Activated B cell treated with CpG ODN at 0.5 μM for 24 hours (primary cell): ENCODE measurements around the gene ARHGEF38. TPM values are rescaled to one million over a fixed set of nuclear protein-coding genes. Genes with fewer than 3 reads are reported as not detected.

ENCODE experiments used
- ATAC-seq: fragments of 200-7000 bp; cut with Tn5 transposase; one replicate; pipeline ENCODE4 v1.10.0; 2021; ENCODE audit warnings: low read depth, mild to moderate bottlenecking, moderate library complexity
- CTCF ChIA-PET: fragments of 350-600 bp; sonication (Branson Sonifier 250); formaldehyde crosslinking; loops from one replicate; lab custom pipeline; 2021; ENCODE audit warnings: antibody characterized with exemption; lab: Charles Lee
- POLR2A ChIA-PET: fragments of 350-600 bp; sonication (Branson Sonifier 250); formaldehyde crosslinking; loops from one replicate; lab custom pipeline; 2021; ENCODE audit warnings: antibody characterized with exemption; lab: Charles Lee
- DNase-seq: peaks from one replicate; pipeline ENCODE4 v3.0.0; 2022
- H3K27ac Mint-ChIP-seq: one replicate; pipeline ENCODE4 v1.8.0; 2020; ENCODE audit warnings: mixed read lengths
- H3K27me3 Mint-ChIP-seq: one replicate; pipeline ENCODE4 v1.8.0; 2021; ENCODE audit warnings: mixed read lengths
- H3K36me3 Mint-ChIP-seq: one replicate; pipeline ENCODE4 v1.8.0; 2021; ENCODE audit warnings: low read depth, mixed read lengths
- H3K4me1 Mint-ChIP-seq: one replicate; pipeline ENCODE4 v1.8.0; 2021; ENCODE audit warnings: mixed read lengths
- H3K4me3 Mint-ChIP-seq: one replicate; pipeline ENCODE4 v1.8.0; 2020; ENCODE audit warnings: mild to moderate bottlenecking, mixed read lengths
- H3K9me3 Mint-ChIP-seq: one replicate; pipeline ENCODE4 v1.8.0; 2020; ENCODE audit warnings: mixed read lengths
- CTCF ChIP-seq: fragments of 200-600 bp; IDR thresholded peaks from one replicate; pipeline ENCODE4 v1.8.0; 2022; ENCODE audit warnings: antibody characterized with exemption, mild to moderate bottlenecking
- intact Hi-C: fragments of 100-400 bp; cut with micrococcal nuclease; formaldehyde crosslinking; loops from one replicate; pipeline ENCODE4 v1.15.1; 2024
- total RNA-seq: library from RNA; stranded (reverse); gene quantifications from 2 replicates; pipeline ENCODE4 v1.2.3, GENCODE V29; 2022

Gene ARHGEF38
- total RNA-seq, 1 donor from 2014 or later = not detected

DNA sequence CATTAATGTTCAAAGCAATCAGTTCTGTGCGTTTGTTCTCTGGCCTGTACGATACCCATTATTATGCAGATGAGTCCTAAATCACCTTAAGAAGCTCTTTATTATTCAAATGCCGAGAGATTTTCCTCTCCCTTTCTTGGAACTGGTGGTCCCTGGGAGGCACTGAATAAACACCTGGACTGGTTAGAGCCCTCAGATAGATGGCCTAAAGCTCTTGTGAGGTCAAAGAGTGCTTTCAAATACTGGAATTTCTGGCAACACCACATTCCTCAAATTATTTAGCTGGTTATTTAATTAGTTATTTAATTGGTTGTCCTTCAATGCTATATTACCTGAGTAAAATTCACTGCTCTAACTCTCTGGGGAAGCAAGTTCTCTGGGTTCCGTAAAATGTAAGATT, 3.0 kb downstream of the ARHGEF38 start:
- H3K27ac Mint-ChIP-seq = no peak overlapping the region
- CTCF ChIA-PET = no interaction called here
- POLR2A ChIA-PET = no interaction called here
- no peak for TF ChIP-seq CTCF
- no peaks in the 10 kb centered on the region for H3K36me3 Mint-ChIP-seq
- H3K4me1 Mint-ChIP-seq = no peaks in the 10 kb centered on the region
- H3K27me3 Mint-ChIP-seq = no peaks in the 10 kb centered on the region
- DNase-seq (no peak), ATAC-seq (no peak)
- no peak overlapping the region for H3K4me3 Mint-ChIP-seq
- no peaks in the 10 kb centered on the region for H3K9me3 Mint-ChIP-seq
- intact Hi-C loops = no loop called here

- Mint-ChIP-seq H3K27ac (no peak overlapping the region), H3K9me3 (no peaks in the 10 kb centered on the region), H3K36me3 (no peaks in the 10 kb centered on the region), H3K4me1 (no peaks in the 10 kb centered on the region), H3K27me3 (no peaks in the 10 kb centered on the region), H3K4me3 (no peak overlapping the region)
- CTCF ChIA-PET = no interaction called here
- intact Hi-C loops = no loop called here
- no peak for TF ChIP-seq CTCF
- ATAC-seq (no peak), DNase-seq (no peak)
- POLR2A ChIA-PET = no interaction called here
Observed at GRCh38 chr4:105556206-105556605, 3.8 kb downstream of the ARHGEF38 start.

GRCh38 chr4:105558277-105558676, 5.9 kb downstream of the ARHGEF38 start:
- POLR2A ChIA-PET = no interaction called here

GRCh38 chr4:105560421-105560848, 8.0 kb downstream of the ARHGEF38 start:
- intact Hi-C loops = no loop called here
- no peak for TF ChIP-seq CTCF
- Mint-ChIP-seq H3K4me3 (no peak overlapping the region), H3K27me3 (no peaks in the 10 kb centered on the region), H3K36me3 (no peaks in the 10 kb centered on the region), H3K4me1 (no peaks in the 10 kb centered on the region), H3K9me3 (no peaks in the 10 kb centered on the region), H3K27ac (no peak overlapping the region)
- no peak for ATAC-seq
- DNase-seq = no peak
- CTCF ChIA-PET = no interaction called here
- POLR2A ChIA-PET = no interaction called here

More at GRCh38 chr4:105558277-105558676, 5.9 kb downstream of the ARHGEF38 start:
- Mint-ChIP-seq H3K4me3 (no peak overlapping the region), H3K9me3 (no peaks in the 10 kb centered on the region), H3K36me3 (no peaks in the 10 kb centered on the region), H3K4me1 (no peaks in the 10 kb centered on the region), H3K27me3 (no peaks in the 10 kb centered on the region), H3K27ac (no peak overlapping the region)
- CTCF ChIA-PET = no interaction called here
- TF ChIP-seq CTCF = no peak
- ATAC-seq (no peak), DNase-seq (no peak)
- intact Hi-C loops = no loop called here

- no peaks in the 10 kb centered on the region for H3K36me3 Mint-ChIP-seq
- no peaks in the 10 kb centered on the region for H3K9me3 Mint-ChIP-seq
- ATAC-seq = no peak
- no peak for DNase-seq
- CTCF ChIA-PET = no interaction called here
- H3K4me1 Mint-ChIP-seq = no peaks in the 10 kb centered on the region
- no peak overlapping the region for H3K4me3 Mint-ChIP-seq
- POLR2A ChIA-PET = no interaction called here
- TF ChIP-seq CTCF = no peak
- no peaks in the 10 kb centered on the region for H3K27me3 Mint-ChIP-seq
- intact Hi-C loops = no loop called here
- no peak overlapping the region for H3K27ac Mint-ChIP-seq
Observed at GRCh38 chr4:105563352-105563751, 10.9 kb downstream of the ARHGEF38 start.
